ENCODE results near the gene MSANTD2.

Gene MSANTD2

GRCh38 chr11:124799348-124800225 is 619 bp downstream of the MSANTD2 start:
- ChIA-PET POLR2A (interaction anchor here (0.7 to 3.5 kb wide), 9 partner anchors 8 to 127 kb away, joined by 3 to 19 read pairs (median 5); no protein-coding TSS in a partner anchor), CTCF (interaction anchor here (0.7 kb wide), 1 partner anchor 37 kb away, joined by 3 read pairs; no protein-coding TSS in a partner anchor)
- peak; percentile 57 for DNase-seq (ENCODE audit: extremely low spot score)
- TF ChIP-seq HDGF (IDR thresholded peaks at IDR 0.05; ENCODE audit: borderline replicate concordance) (no peak), TARDBP (IDR thresholded peaks at IDR 0.05) (no peak), SP1 (IDR thresholded peaks at IDR 0.05) (no peak), NFRKB (IDR thresholded peaks at IDR 0.05) (no peak), FOXM1 (IDR thresholded peaks at IDR 0.05; ENCODE audit: borderline replicate concordance) (no peak), LEF1 (IDR thresholded peaks at IDR 0.05; ENCODE audit: borderline replicate concordance) (no peak), BHLHE40 (IDR thresholded peaks at IDR 0.05; ENCODE audit: borderline replicate concordance) (no peak), ZNF384 (IDR thresholded peaks at IDR 0.05) (no peak), SUZ12 (IDR thresholded peaks at IDR 0.05) (no peak), L3MBTL2 (conservative IDR thresholded peaks at IDR 0.05) (no peak), FOXA1 (IDR thresholded peaks at IDR 0.05) (no peak), ARNT (IDR thresholded peaks at IDR 0.05) (no peak), ELF4 (IDR thresholded peaks at IDR 0.05) (no peak), CTBP1 (IDR thresholded peaks at IDR 0.05; ENCODE audit: borderline replicate concordance) (no peak), FOXK2 (IDR thresholded peaks at IDR 0.05) (no peak), PKNOX1 (IDR thresholded peaks at IDR 0.05) (no peak)

- POLR2A ChIA-PET, result interaction anchor here (1.2 to 1.4 kb wide), 2 partner anchors 32 to 38 kb away, joined by 4 to 5 read pairs; no protein-coding TSS in a partner anchor
- no peak for TF ChIP-seq ZNF384 (IDR thresholded peaks at IDR 0.05)
- TF ChIP-seq CTBP1 (IDR thresholded peaks at IDR 0.05; ENCODE audit: borderline replicate concordance), result no peak
- peak; percentile 15 for DNase-seq (ENCODE audit: extremely low spot score)
These were observed 1.2 kb downstream of the MSANTD2 start for GRCh38 chr11:124798991-124799347.

GRCh38 chr11:124796312-124796711 is 3.9 kb downstream of the MSANTD2 start:
- TF ChIP-seq SP1 (IDR thresholded peaks at IDR 0.05), result no peak
- TF ChIP-seq L3MBTL2 (conservative IDR thresholded peaks at IDR 0.05), result no peak
- no peak for TF ChIP-seq LEF1 (IDR thresholded peaks at IDR 0.05; ENCODE audit: borderline replicate concordance)
- TF ChIP-seq FOXK2 (IDR thresholded peaks at IDR 0.05), result no peak
- no peak for TF ChIP-seq ZNF384 (IDR thresholded peaks at IDR 0.05)
- TF ChIP-seq ELF4 (IDR thresholded peaks at IDR 0.05), result no peak
- no peak for TF ChIP-seq FOXA1 (IDR thresholded peaks at IDR 0.05)
- TF ChIP-seq BHLHE40 (IDR thresholded peaks at IDR 0.05; ENCODE audit: borderline replicate concordance), result no peak
- no peak for TF ChIP-seq CTBP1 (IDR thresholded peaks at IDR 0.05; ENCODE audit: borderline replicate concordance)
- no peak for TF ChIP-seq HDGF (IDR thresholded peaks at IDR 0.05; ENCODE audit: borderline replicate concordance)
- no peak for TF ChIP-seq TARDBP (IDR thresholded peaks at IDR 0.05)
- no peak for TF ChIP-seq PKNOX1 (IDR thresholded peaks at IDR 0.05)
- TF ChIP-seq ARNT (IDR thresholded peaks at IDR 0.05), result no peak
- no peak for TF ChIP-seq SUZ12 (IDR thresholded peaks at IDR 0.05)
- no peak for TF ChIP-seq NFRKB (IDR thresholded peaks at IDR 0.05)
- TF ChIP-seq FOXM1 (IDR thresholded peaks at IDR 0.05; ENCODE audit: borderline replicate concordance), result no peak
- POLR2A ChIA-PET, result no interaction called here
- DNase-seq (ENCODE audit: extremely low spot score), result no peak
- CTCF ChIA-PET, result interaction anchor here (1.2 to 1.4 kb wide), 3 partner anchors 34 to 127 kb away, joined by 4 to 6 read pairs (median 4); partner anchors contain the start of gene ESAM

More at GRCh38 chr11:124798991-124799347, 1.2 kb downstream of the MSANTD2 start:
- CTCF ChIA-PET, result interaction anchor here (0.7 to 1.1 kb wide), 3 partner anchors 15 to 38 kb away, joined by 3 to 4 read pairs (median 4); no protein-coding TSS in a partner anchor

- TF ChIP-seq ZNF384 (IDR thresholded peaks at IDR 0.05) (peak; percentile 80), SP1 (IDR thresholded peaks at IDR 0.05) (no peak), SUZ12 (IDR thresholded peaks at IDR 0.05) (no peak), PKNOX1 (IDR thresholded peaks at IDR 0.05) (no peak), TARDBP (IDR thresholded peaks at IDR 0.05) (no peak)
- DNase-seq (ENCODE audit: extremely low spot score), result peak; percentile 54
- ChIA-PET CTCF (interaction anchor here (0.6 to 1.6 kb wide), 13 partner anchors 8 to 1193 kb away, joined by 3 to 8 read pairs (median 4); partner anchors contain the start of genes ESAM and ROBO3), POLR2A (no interaction called here)
These were observed 6.5 kb downstream of the MSANTD2 start for GRCh38 chr11:124793466-124794278.

GRCh38 chr11:124791626-124792341 is 8.4 kb downstream of the MSANTD2 start:
- POLR2A ChIA-PET, result interaction anchor here (1.4 kb wide), 1 partner anchor 8 kb away, joined by 3 read pairs; the partner anchor contains the start of gene MSANTD2
- DNase-seq (ENCODE audit: extremely low spot score), result no peak
- CTCF ChIA-PET, result no interaction called here
- no peak for TF ChIP-seq HDGF (IDR thresholded peaks at IDR 0.05; ENCODE audit: borderline replicate concordance)
- TF ChIP-seq TARDBP (IDR thresholded peaks at IDR 0.05), result no peak
- no peak for TF ChIP-seq L3MBTL2 (conservative IDR thresholded peaks at IDR 0.05)
- TF ChIP-seq NFRKB (IDR thresholded peaks at IDR 0.05), result no peak
- no peak for TF ChIP-seq LEF1 (IDR thresholded peaks at IDR 0.05; ENCODE audit: borderline replicate concordance)
- TF ChIP-seq CTBP1 (IDR thresholded peaks at IDR 0.05; ENCODE audit: borderline replicate concordance), result no peak
